Activated naive CD8-positive, alpha-beta T cell (primary cell): Measurements from ENCODE around the gene RGP1.
A peak's percentile ranks its signal among the peaks of the same experiment; 100 is the strongest.

Source experiments
- H3K27ac Mint-ChIP-seq: one replicate; pipeline ENCODE4 v1.8.0; 2021; ENCODE audit warnings: mixed read lengths
- H3K27me3 Mint-ChIP-seq: one replicate; pipeline ENCODE4 v1.8.0; 2021; ENCODE audit warnings: mixed read lengths
- H3K36me3 Mint-ChIP-seq: one replicate; pipeline ENCODE4 v1.8.0; 2021; ENCODE audit warnings: mixed read lengths
- H3K4me1 Mint-ChIP-seq: one replicate; pipeline ENCODE4 v1.8.0; 2021; ENCODE audit warnings: low read depth, mixed read lengths
- H3K4me3 Mint-ChIP-seq: one replicate; pipeline ENCODE4 v1.8.0; 2021; ENCODE audit warnings: mild to moderate bottlenecking, mixed read lengths
- H3K9me3 Mint-ChIP-seq: one replicate; pipeline ENCODE4 v1.8.0; 2021; ENCODE audit warnings: low read depth, mixed read lengths

RGP1 gene

GRCh38 chr9:35748242-35748857 is 737 bp upstream of the RGP1 start:
- peaks cover 45% of the 10 kb centered on the region for H3K4me1 Mint-ChIP-seq
- peaks cover 7% of the 10 kb centered on the region for H3K36me3 Mint-ChIP-seq
- H3K9me3 Mint-ChIP-seq, result no peaks in the 10 kb centered on the region
- peak overlapping the region; percentile 90 for H3K4me3 Mint-ChIP-seq
- no peaks in the 10 kb centered on the region for H3K27me3 Mint-ChIP-seq
- peak overlapping the region; percentile 66 for H3K27ac Mint-ChIP-seq

GRCh38 chr9:35749515-35750255 is 598 bp downstream of the RGP1 start:
- peak overlapping the region; percentile 96 for H3K4me3 Mint-ChIP-seq
- peaks cover 10% of the 10 kb centered on the region for H3K36me3 Mint-ChIP-seq
- H3K9me3 Mint-ChIP-seq, result no peaks in the 10 kb centered on the region
- no peaks in the 10 kb centered on the region for H3K27me3 Mint-ChIP-seq
- H3K4me1 Mint-ChIP-seq, result peaks cover 45% of the 10 kb centered on the region
- H3K27ac Mint-ChIP-seq, result peak overlapping the region; percentile 91

- Mint-ChIP-seq H3K4me3 (peak overlapping the region; percentile 96), H3K27ac (peak overlapping the region; percentile 91), H3K36me3 (peaks cover 10% of the 10 kb centered on the region), H3K9me3 (no peaks in the 10 kb centered on the region), H3K27me3 (no peaks in the 10 kb centered on the region), H3K4me1 (peaks cover 48% of the 10 kb centered on the region)
These were observed 1.1 kb downstream of the RGP1 start for GRCh38 chr9:35750256-35750531.

- Mint-ChIP-seq H3K27me3 (no peaks in the 10 kb centered on the region), H3K4me3 (no peak overlapping the region), H3K4me1 (peaks cover 43% of the 10 kb centered on the region), H3K9me3 (no peaks in the 10 kb centered on the region), H3K27ac (no peak overlapping the region), H3K36me3 (peaks cover 10% of the 10 kb centered on the region)
These were observed 4.4 kb downstream of the RGP1 start for GRCh38 chr9:35753466-35753865.

- Mint-ChIP-seq H3K27ac (no peak within 1 kb of the TSS), H3K36me3 (peaks cover 10% of the 10 kb centered on the region), H3K4me1 (peaks cover 49% of the 10 kb centered on the region), H3K9me3 (no peaks in the 10 kb centered on the region), H3K27me3 (no peaks in the 10 kb centered on the region), H3K4me3 (peak within 1 kb of the TSS; percentile 96)
These were observed 5.2 kb downstream of the RGP1 start, which contains the start of gene MSMP for GRCh38 chr9:35754264-35754663. MSMP (minus strand) TSS chr9:35754276; CDS start chr9:35754129, 147 bp downstream.

DNA sequence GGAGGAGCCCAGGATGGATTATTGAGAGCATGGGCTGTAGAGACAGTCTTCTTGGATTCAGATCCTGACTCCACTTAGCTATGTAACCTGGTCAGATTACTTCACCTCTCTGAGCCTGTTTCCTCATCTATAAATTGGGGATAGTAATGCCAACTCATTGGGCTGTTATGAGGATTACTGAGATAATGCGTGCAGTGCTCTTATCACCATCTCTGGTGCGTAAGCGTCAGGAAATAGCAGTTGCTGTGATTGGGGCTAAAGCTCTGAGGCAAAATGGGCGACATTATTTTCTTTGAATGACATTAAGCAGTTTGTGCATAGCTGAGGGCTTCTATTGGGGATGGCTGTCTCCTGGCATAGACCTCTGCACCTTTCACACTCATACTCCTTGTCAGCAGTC is 6.0 kb downstream of the RGP1 start:
- Mint-ChIP-seq H3K27ac (no peak overlapping the region), H3K4me1 (peaks cover 50% of the 10 kb centered on the region), H3K9me3 (no peaks in the 10 kb centered on the region), H3K36me3 (peaks cover 10% of the 10 kb centered on the region), H3K4me3 (peak overlapping the region; percentile 96), H3K27me3 (no peaks in the 10 kb centered on the region)

DNA sequence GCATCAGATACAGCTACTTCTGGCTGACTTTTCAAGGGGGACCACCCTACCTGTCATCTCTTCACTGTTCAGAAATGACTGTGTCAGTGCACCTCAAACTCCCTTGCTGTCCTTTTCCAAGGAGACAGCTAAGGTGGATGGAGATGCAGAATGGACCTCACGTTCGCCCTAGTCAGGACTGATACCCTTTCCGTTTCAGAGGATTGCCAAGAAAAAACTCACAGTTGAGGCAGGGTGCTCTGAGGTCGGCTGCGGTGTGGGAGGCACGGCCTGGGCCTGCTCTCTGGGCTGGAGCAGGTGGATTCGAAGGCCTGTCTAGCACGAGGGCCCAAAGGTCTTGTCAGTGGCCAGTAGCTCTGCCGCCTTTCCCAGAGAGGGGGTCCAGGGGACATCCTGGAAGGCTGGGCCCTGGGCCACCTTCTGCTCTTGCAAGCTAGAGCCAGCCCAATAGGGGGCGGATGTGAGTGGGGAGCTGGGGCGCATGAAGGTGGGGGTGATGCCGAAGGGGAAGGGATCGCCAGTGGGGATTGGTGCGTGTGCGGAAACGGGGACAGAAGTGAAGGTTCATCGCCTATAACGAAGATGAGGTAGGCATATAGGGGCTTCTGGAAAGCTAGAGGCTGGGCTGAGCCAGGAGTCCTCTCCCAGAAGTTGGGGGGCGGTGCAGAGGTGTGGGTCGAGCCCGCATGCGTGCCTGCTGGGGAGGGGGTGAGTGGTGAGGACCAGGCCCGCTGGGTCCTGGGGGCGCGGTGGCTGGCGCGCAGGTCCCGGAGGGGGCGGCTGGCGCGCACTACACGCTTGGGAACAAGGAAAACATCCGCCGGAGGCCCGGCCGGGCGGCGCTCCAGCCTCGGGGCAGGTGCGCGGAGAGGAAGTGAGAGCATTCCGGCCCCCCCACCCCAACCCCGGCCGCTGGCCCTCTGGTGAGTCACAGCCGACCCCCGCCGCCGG is 7.5 kb downstream of the RGP1 start:
- H3K27ac Mint-ChIP-seq, result peak overlapping the region; percentile 91
- H3K36me3 Mint-ChIP-seq, result peaks cover 8% of the 10 kb centered on the region
- no peaks in the 10 kb centered on the region for H3K27me3 Mint-ChIP-seq
- peaks cover 51% of the 10 kb centered on the region for H3K4me1 Mint-ChIP-seq
- H3K4me3 Mint-ChIP-seq, result peak overlapping the region; percentile 96
- no peaks in the 10 kb centered on the region for H3K9me3 Mint-ChIP-seq

DNA sequence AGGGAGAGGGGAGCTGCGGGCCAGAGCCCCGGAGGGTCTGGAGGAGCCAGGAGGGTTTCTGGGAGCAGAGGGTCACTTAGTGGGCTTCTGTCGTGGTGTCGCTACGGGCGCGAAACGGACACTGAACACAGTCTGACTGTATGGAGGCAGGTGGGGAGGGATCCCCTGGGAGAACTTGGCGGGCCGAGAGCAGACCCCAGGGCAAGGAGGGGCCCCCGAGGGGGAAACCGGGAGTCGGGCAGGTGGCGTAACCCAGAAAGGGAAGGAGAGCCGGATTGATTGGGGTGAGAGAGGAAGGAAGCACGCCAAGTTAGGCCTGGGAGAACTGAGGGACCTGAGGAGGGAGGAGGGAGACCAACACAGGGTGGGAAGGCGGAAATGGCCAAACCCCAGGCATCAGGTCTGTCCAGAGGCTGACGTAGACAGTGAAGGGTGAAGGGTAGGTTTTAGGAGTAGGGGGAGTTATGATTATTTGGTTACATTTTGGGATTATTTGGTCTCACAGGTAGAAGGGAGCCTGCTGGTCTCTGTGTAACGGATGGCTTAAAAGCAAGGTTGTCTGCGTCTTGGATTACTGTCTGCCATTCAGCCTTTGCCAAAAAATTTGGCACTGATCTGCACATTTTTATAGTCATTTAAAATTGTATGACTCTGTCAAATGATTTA is 8.3 kb downstream of the RGP1 start:
- H3K4me1 Mint-ChIP-seq, result peaks cover 55% of the 10 kb centered on the region
- H3K9me3 Mint-ChIP-seq, result no peaks in the 10 kb centered on the region
- no peaks in the 10 kb centered on the region for H3K27me3 Mint-ChIP-seq
- H3K4me3 Mint-ChIP-seq, result peak overlapping the region; percentile 96
- H3K36me3 Mint-ChIP-seq, result peaks cover 6% of the 10 kb centered on the region
- peak overlapping the region; percentile 89 for H3K27ac Mint-ChIP-seq

- no peaks in the 10 kb centered on the region for H3K27me3 Mint-ChIP-seq
- H3K9me3 Mint-ChIP-seq, result no peaks in the 10 kb centered on the region
- H3K4me1 Mint-ChIP-seq, result peaks cover 57% of the 10 kb centered on the region
- peak overlapping the region; percentile 75 for H3K27ac Mint-ChIP-seq
- H3K36me3 Mint-ChIP-seq, result peaks cover 3% of the 10 kb centered on the region
- H3K4me3 Mint-ChIP-seq, result peak overlapping the region; percentile 96
These were observed 8.8 kb downstream of the RGP1 start for GRCh38 chr9:35757892-35758275.

DNA sequence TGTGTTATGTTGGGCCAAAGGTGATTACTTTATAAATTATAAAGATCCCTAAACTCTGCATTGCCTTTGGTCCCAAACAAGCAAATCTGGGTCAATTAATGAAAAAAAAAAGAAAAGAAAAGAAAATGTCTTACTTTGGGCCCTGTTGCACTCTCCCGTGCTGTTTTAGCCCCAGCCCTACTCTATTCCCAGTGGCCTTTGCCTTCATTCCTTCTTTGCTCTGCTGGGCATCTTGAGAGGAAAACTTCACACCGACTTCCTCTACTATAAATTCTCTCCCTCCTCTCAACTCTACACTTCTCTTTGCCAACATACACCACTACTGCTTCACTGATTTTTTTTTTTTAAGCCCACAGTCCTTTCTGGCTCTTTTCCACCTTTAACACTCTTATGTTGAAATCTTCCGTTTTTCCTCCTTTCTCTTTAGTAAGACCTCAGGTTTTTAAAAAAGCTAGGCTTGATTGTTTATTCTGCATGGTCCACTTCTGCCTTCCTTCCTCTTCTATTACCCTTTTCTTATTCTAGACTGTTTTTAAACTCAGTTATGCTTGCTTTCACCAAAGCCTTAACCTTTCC is 9.5 kb downstream of the RGP1 start:
- Mint-ChIP-seq H3K4me3 (peak overlapping the region; percentile 96), H3K27ac (peak overlapping the region; percentile 46), H3K36me3 (peaks cover under 1% of the 10 kb centered on the region), H3K9me3 (no peaks in the 10 kb centered on the region), H3K4me1 (peaks cover 57% of the 10 kb centered on the region), H3K27me3 (no peaks in the 10 kb centered on the region)

DNA sequence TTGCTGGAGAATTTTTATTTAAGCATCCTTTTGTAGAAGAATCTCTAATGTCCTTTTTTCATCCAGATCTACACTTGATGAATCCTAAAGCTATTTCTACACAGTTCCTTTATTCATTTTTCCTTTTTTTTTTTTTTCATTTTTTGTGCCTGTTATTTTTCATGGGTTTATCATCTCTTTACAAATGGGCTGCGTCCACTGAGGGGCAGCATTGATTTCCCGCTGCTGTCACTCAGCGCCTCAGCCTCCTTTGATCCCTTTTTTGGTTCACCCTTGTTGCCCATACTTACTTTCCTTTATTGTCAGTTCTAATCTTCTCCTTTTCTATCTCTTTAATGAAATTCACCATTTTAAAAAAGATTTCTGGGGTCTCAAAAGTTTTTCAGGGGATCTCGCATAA is 10.7 kb downstream of the RGP1 start:
- no peaks in the 10 kb centered on the region for H3K36me3 Mint-ChIP-seq
- H3K4me3 Mint-ChIP-seq, result no peak overlapping the region
- no peak overlapping the region for H3K27ac Mint-ChIP-seq
- H3K9me3 Mint-ChIP-seq, result no peaks in the 10 kb centered on the region
- H3K27me3 Mint-ChIP-seq, result no peaks in the 10 kb centered on the region
- H3K4me1 Mint-ChIP-seq, result peaks cover 57% of the 10 kb centered on the region

- H3K9me3 Mint-ChIP-seq, result no peaks in the 10 kb centered on the region
- no peak overlapping the region for H3K4me3 Mint-ChIP-seq
- peaks cover 51% of the 10 kb centered on the region for H3K4me1 Mint-ChIP-seq
- H3K27ac Mint-ChIP-seq, result no peak overlapping the region
- H3K27me3 Mint-ChIP-seq, result no peaks in the 10 kb centered on the region
- no peaks in the 10 kb centered on the region for H3K36me3 Mint-ChIP-seq
These were observed 11.6 kb downstream of the RGP1 start for GRCh38 chr9:35760651-35761050.

DNA sequence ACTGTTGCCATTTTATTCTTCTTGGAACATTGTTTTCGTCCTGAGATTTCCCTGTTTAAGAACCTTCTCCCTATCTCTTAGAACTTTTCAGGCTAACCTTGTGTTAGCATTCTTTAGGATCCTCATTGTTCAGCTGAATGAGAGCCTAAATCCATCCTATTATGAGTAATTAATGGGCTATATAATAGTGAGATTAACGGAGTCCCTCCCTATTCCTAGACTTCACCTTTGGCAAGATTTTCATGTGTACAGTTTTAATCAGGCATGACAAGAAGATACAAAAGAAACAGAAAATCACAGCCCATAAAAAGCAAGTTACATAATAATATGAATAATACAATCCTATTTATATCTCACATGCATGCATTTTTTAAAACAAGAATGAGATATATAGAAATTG is 14.1 kb downstream of the RGP1 start:
- H3K4me1 Mint-ChIP-seq, result peaks cover 42% of the 10 kb centered on the region
- H3K36me3 Mint-ChIP-seq, result no peaks in the 10 kb centered on the region
- H3K9me3 Mint-ChIP-seq, result no peaks in the 10 kb centered on the region
- H3K27me3 Mint-ChIP-seq, result no peaks in the 10 kb centered on the region
- no peak overlapping the region for H3K4me3 Mint-ChIP-seq
- H3K27ac Mint-ChIP-seq, result no peak overlapping the region

DNA sequence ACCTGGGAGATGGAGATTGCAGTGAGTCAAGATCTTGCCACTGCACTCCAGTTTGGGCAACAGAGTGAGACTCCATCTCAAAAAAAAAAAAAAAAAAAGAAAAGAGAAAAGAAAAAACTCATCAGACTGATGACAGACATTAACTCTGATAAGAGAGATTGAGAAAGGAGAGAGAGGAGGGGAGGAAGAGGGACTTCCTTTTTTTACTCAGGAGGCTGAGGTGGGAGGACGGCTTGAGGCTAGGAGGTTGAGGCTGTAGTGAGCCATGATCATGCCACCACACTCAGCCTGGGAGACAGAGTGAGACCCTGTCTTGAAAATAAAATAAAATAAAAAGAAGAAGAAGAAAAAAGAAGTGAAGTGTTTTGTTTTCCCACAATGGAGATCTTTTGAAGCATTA is 14.7 kb downstream of the RGP1 start:
- H3K4me1 Mint-ChIP-seq, result peaks cover 36% of the 10 kb centered on the region
- no peaks in the 10 kb centered on the region for H3K27me3 Mint-ChIP-seq
- no peaks in the 10 kb centered on the region for H3K36me3 Mint-ChIP-seq
- no peak overlapping the region for H3K4me3 Mint-ChIP-seq
- no peak overlapping the region for H3K27ac Mint-ChIP-seq
- no peaks in the 10 kb centered on the region for H3K9me3 Mint-ChIP-seq
